Ureter (tissue), 1 donor: Measurements from ENCODE around the gene DEK. TPM values are rescaled to one million over a fixed set of nuclear protein-coding genes. Genes with fewer than 3 reads are reported as not detected.

Experiments
- DNase-seq: peaks from one replicate; pipeline ENCODE4 v3.0.0-alpha.2; 2020; ENCODE audit warnings: low spot score
- total RNA-seq: library from RNA; stranded (reverse); gene quantifications from one replicate; pipeline ENCODE4 v1.2.4, GENCODE V29; 2023
- donor health status: DM: yes; HTN: yes; CAD: no.

Gene DEK
- total RNA-seq, 1 donor from 2014 or later: 66.2 TPM

DNA sequence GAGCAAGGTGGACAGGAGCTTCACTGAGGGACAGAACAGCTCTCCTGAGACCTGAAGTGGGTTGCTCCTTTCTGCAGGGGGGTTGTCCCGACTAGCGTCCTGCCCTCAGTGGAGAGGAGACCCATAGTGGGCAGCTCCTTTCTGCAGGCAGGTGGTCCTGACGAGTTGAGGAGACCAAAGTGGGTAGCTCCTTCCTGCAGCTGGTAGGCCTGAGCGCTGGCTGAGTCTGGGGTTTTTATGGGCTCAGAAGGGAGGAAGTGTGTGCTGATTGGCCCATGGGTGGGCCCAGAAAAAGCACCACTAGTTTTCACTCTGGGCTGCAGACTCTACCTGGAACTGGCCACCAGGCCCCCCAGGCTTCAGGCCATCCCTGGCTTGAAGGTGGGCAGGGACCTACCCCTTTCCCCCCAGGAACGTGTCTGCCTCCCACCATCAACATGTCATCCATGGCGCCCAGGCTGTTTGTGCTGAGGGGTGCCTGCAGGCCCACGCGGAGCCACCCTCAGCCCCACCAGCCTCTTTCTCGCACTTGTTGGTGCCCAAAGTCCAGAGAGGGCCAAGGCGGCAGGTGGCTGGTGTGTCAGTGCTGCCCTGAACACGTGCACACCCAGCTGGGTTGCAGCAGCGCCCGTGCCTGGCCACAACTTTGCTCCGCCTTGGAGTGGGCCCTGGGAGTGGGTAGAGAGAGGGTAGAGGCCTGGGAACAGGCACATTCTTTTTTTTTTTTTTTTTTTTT lies 1.6 kb upstream of the DEK start:
- DNase-seq: no peak

DNA sequence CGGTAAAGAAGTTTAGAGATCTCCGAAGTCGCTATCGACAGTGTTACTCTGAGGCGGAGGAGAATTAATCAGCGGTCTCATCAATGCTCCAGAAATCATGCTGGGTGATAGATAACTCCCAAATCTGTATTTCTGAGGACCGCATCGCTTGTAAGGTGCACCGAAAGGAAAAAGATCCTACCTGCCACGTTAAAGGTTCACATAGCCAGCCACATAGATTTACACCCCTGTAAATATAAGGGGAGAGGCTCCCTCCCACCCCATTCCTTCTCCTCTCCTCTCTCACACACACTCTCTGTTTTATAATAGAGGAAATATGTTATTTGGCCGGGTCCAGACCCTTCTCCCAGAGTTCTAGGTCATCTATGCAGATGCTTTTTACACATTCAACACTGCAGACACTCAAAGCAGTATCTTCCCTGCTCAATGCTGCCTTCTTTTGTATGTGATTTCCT lies 620 bp upstream of the DEK start:
- DNase-seq: no peak

DNA sequence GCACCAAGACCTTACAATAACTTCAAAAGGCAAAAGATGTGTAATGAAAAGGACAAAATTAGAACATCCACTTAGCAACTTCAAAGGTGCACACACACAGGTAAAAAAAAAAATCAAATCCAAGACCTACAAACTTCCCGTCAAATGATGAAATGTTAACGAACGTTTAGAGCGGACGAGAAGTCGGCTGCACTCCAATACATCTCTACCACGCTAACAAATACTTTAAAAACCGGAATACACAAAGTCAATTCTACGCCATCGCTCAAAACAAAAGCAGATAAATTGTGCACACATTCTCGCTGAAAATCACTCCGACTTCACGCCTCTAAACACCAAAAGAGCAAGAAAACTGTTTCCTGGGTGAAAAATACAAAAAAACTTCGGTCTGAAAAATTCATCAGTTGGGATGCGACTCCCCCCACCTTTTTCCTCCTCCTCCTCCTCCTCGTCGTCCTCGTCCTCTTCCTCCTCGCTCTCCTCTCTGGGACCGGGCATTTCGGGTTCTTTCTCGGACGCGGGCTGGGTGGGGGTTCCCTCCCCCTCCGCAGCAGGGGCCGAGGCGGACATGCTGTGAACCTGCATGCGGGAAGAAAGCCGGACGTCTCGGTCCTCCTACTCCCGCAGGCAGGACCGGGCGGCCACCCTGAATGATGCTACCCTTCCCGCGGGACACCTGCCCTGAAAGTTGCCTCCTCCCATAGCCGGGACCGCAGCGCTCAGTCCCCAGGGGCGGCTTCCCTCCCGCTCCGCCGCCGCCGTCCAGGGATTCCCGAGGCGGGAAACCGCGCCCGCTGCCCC lies 712 bp downstream of the DEK start:
- DNase-seq: no peak

DNA sequence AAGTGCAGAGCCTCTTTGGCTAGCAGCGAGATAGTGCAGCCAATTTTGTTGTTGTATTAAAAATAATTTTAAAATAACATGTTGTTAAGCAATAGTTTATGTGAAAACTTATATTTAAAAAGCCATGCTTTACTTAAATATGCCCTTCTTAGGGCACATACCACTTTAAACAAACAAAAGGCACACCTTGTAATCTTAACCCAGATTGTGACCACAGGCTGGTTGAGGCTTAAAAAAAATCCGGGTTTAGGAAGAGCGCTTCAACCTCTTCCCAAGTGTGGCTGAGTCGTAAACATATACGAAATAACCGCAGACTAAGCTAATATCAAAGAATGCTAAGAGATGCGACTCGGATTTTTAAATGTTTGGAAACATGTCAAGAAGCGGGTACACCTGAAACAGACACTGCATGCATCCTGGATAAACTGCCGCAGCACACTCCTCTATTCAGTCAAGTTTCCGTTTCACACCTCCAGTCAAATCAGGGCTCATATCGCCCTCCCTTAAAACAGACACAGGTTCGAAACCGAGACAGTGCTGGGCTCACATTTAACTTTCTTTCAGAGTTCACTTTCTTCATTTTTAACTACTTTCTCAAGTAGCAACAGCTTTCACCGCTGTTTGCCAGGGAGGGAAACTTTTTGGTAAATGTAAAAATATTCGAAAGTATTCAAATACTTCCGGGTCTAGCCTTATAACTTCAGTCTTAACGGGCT lies 1.5 kb downstream of the DEK start:
- no peak for DNase-seq

DNA sequence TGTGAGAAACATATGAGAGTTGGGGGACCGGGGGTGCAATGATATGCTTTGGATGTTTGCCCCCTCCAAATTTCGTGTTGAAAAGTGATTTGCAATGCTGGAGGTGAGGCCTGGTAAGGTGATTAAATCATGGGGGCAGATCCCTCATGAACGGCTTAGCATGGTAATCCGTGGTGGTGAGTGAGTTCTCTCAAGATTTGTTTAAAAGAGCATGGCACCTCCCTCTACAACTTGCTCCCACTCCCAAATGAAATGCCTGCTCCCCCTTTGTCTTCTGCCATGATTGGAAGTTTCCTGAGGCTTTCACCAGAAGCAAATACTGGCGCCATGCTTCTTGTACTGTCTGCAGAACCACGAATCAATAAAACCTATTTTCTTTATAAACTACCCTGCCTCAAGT lies 2.5 kb downstream of the DEK start:
- DNase-seq: no peak

DNA sequence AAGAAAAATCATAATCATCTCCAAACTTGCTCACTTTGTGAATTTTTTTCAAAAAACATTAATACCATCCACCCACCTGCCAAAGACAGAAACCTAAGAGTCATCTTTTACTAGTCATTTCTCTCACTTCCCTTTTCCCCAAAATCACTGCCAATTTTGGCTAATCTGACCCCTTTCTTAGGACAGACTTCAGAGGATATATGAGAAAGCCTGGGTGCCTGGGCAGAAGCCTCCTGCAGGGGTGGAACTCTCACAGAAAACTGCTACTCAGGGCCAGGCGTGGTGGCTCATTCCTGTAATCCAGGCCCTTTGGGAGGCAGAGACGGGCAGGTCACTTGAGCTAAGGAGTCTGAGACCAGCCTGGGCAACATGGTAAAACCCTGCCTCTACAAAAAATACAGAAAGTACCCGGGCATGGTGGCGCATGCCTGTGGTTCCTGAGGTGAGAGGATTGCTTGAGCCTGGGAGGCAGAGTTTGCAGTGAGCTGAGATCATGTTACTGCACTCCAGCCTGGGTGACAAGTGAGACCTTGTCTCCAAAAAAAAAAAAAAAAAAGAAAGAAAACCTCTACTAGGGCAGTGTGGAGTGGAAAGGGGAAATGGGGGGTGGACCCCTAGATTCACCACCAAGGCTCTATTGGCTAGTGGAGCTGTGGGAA lies 3.8 kb downstream of the DEK start:
- no peak for DNase-seq

DNA sequence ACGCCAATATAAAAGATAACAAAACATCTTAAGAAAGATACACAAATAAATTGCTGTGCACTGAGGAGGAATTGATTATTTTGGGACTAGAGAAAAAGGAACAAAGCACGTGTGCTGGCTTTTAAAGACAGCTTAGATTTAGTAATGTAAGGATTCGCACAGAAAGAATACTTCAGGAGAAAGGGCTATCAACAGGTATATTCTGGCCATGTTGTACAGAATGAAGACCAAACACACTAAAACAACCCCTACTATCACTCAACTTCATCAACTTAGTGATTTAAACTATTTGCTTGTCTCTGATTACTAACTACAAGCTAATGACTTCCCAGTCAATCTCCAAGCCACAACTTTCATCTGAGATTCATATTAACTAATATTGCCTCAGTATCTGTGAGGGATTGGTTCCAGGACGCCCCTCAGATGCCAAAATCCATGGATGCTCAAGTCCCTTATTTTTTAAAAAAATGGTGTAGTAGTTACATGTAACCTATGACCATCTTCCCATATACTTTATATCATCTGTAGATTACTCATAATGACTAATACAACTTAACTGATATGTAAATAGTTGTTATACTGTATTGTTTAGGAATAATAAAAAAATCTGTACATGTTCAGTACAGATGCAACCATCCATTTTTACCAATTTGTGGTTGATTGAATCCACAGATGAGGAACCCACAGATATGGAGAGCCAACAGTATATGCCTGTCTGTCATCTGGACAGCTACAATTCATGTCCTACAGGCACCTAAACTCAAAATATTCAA lies 4.5 kb downstream of the DEK start:
- DNase-seq: no peak

DNA sequence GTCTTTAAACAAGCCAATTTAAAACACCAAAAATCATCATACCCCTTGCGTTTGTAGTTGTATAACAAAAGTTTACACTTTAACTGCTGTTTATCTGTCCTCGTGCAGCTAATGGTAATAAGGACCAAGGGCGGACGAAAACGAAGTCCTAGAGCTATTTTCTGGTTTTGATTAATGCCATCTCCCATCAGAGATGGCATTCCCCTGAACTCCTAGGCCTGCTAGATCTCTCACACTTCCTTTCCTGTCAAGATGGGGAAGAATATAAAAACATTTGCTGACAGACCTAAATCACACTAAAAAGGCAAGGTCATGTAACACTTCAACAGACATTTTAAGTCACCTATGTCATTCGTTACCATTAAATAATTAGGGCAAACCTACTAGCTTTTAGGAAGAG lies 9.5 kb downstream of the DEK start:
- DNase-seq: no peak

DNA sequence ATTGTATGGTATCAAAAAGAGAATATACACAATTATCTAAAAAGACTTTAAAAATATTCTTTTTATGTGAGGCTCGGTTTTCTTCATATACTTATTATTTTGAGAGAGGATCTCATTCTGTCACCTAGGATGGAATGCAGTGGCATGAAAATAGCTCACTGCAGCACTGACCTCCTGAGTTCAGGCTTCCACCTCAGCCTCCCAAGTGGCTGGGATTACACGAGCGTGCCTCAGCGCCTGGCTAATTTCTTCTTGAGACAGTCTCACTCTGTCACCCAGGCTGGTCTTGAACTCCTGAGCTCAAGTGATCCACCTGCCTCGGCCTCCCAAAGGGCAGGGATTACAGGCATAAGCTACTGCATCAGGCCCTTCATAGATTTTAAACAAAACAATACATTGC lies 10.7 kb downstream of the DEK start:
- DNase-seq: no peak

DNA sequence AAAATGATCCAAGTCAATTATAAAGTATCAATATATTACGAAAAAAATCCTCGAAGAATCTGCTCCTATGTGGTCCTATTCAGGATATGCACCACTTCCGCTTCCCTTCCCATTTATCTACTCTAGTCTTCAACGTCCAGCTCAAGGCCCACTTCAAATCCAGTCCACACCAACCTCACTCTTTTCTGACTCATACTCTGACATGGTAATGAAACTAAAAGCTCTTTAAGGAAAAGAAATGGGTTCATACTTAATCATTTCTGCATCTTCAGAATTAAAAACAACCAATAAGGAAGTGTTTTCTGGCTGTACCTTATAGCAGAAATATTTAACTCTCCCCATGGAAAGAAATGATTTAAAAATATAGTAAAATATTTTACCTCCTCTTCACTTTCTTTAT lies 15.1 kb downstream of the DEK start:
- no peak for DNase-seq

DNA sequence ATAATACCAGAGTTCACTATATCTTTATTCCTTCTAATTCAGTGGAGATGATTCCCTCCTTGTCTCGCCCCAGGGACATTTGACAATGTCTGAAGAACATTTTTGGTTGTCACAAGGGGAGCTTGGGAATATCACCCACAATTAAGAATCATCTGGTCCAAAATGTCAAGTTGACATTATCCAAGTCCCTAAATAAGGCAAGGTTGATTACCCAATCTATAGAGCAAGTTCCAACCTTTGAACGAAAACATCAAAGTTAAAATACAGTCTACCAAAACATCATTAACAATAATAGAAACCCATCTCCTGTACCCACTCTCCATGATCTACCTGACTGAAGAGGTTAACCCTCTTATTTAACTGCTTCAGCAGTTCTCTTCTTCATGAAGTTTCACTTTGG lies 15.6 kb downstream of the DEK start:
- no peak for DNase-seq

DNA sequence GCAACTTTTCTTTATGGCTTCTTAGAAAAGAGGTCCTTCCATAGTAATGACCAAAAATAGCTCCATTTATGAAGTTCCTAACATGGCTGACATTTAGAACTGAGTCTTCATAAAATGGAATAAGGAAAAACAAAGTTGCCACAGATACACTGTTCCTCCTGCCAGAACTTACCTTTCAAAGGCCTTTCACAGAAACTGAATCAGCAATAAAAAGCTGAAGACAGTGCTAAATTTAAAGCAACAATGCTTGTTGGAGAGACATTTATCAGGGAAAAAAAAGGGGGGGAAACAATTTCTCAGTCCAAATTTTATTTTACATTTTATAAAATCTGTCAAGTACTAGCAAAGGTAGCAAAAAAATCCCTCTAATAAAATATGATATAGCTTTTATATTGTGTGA lies 17.3 kb downstream of the DEK start:
- no peak for DNase-seq

DNA sequence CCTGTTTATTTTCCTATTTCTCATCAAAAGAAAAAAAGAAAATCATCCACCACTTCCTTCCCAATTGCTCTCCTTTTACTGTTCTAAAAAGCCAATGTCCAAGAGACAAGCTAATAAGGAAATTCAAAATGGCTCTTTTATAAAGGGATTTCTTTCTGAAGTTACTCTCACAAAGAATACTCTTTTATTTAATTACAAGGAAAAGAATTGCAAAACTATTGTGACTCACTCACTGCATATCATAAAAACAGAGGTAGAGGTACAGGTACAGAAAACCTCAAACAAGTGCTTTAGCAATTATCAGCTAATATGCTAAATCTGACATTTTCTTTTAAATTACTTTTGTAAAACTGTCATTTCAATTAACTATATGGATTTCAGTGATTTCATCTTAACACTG lies 18.1 kb downstream of the DEK start:
- no peak for DNase-seq

DNA sequence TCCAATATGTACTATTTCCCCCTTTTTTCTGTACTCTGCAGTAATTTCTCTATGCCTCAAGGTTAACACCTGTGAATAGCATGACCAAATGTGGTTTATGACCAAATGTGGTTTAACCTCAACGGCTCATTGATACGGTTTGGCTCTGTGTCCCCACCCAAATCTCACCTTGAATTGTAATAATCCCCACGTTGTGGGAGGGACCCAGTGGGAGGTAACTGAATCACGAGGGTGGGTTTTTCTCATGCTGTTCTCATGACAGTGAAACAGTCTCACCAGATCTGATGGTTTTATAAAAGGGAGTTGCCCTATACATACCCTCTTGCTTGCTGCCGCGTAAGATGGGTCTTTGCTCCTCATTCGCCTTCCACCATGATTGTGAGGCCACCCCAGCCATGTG lies 18.7 kb downstream of the DEK start:
- DNase-seq: no peak

DNA sequence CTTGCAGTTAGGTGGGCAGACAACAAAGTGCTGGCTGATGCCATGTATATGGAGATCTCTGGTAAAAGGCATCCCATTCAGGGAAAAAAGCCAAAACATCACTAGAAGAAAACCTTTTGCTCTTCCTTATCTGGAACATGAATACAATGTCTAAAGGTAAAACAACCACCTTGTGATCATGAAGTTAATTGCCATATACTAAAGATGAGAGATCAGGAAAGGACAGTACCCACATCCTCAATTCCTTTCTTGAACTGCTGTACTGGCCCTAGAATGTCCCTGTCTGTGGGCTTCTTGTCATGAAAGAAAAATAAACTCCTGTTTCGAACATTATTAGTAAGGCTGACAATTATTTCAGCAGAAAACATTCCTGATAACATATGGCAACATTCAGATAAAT lies 19.3 kb downstream of the DEK start:
- no peak for DNase-seq

DNA sequence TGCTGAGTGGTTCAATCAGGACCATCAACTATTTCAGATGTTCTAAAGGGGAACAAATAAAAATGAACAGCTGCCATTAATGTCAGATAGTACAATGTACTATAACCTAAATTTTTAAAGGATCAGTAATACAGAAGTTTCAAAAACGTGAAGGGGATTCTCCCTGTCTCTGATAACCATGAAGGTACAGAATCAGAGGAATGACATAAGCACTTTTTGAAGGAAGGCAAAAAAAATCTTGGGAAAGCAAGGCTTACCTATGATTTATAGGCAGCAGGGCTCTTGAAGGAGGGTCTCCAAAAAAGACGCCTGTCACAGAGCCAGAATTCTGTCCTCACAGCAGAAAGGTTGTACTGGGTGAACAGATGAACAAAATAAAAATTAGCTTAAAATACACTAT lies 20.1 kb downstream of the DEK start:
- no peak for DNase-seq

DNA sequence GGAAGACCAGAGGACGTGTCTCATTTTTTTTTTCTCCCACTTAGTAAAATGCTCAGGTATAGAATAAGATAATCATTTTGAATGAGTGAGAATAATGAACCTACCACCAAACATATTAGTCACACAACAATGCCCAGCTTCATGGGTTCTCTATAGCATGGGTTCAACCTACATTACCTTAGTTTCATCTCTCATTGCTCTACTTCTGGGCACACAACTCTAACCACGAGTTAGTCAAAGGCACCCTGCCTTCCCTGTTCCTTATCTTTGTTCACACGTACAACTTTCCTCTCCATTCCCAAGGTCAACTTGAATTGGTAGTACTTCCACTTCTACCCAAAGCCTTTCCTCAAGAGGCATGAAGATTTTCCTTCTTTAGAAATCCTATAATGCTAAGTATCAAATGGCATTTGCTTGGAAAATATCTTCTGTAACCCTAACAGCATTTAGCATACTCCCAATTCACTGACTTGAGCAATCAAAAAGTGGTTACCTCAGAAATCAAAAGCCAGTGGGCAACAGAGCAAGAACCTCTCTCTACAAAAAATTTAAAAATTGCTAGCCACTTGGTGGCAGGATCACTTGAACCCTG lies 20.9 kb downstream of the DEK start:
- DNase-seq: no peak

DNA sequence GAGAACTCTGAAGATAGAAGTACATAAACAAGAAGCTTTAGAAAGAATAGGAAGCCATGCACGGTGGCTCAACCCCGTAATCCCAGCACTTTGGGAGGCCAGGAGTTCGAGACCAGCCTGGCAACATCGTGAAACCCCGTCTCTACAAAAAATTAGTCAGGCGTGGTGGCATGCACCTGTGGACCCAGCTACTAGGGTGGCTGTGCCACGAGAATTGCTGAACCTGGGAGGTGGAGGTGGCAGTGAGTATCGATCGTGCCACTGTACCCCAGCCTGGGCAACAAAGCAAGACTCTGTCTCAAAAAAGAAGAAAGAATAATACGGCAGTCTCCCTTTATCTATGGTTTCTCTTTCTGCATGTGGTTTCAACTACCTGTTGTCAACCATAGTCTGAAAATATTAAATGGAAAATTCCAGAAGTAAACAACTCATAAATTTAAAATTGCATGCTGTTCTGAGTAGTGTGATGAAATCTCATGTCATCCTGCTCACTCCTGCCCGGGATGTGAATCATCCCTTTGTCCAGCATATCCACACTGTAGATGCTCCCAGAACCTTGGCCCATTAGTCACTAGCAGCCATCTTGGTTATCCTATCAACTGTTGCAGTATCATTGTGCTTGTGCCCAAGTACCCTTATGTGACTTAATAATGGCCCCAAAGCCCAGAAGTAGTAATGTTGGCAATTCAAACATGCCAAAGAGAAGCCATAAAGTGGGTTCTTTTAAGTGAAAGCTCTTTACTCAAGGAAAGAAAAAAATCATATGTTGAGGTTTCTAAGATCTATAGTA lies 22.1 kb downstream of the DEK start:
- DNase-seq: no peak

DNA sequence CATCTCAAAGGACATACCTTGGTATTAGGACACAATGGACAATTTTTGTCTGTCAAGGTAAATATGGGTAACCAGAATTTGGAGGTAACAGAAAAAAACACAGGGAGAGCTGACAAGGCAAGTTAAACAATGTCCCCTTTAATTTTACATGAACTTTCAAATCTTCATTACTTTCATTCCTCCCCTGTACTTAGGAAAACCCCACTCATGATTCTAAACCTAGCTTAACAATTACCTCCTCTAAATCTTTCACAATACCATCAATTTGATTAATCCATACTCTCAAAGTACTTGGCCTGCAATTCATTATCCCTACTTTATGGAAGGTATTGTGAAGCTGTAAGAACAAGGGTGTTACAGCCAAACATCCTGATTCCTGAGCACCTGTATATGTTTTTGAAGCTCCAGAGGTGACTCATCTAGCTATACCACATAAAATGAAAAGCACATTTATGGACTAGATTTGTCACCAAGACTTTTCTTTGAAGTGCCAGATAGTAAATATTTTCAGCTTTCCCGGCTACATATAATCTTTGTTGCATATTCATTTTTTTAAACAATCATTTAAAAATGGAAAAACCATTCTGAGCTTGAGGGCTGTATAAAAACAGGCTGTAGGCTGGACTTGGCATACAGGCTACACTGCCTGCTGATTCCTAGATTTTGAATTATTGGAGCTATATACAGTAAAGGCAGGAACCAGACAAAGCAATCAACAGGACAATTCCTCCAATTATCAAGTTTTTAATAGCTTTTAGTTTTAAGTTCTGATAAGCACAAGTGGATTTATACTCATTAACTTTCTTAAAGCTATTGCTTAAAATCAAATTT lies 22.9 kb downstream of the DEK start:
- no peak for DNase-seq
